HepG2 (cell line): Measurements from ENCODE around the gene TNRC18.

Experiments
- CTCF ChIP-seq: sonication (generic); formaldehyde crosslinking; IDR thresholded peaks from 2 replicates; pipeline ENCODE4 v1.5.0; 2020; ENCODE audit warnings: mild to moderate bottlenecking, missing genetic modification reagents, moderate library complexity
- EHMT2 ChIP-seq: fragments of 200-600 bp; sonication (generic); IDR thresholded peaks from 2 replicates; pipeline ENCODE4 v1.7.0; 2017; ENCODE audit warnings: antibody characterized with exemption, low read depth, low read length, borderline replicate concordance
- EZH2 ChIP-seq: conservative IDR thresholded peaks from 2 replicates; pipeline ENCODE4 v1.6.1; 2012; ENCODE audit warnings: mild to moderate bottlenecking, low read depth, low read length, moderate library complexity
- FOXP4 ChIP-seq: sonication (generic); formaldehyde crosslinking; IDR thresholded peaks from 2 replicates; pipeline ENCODE4 v1.4.0; 2020; ENCODE audit warnings: missing genetic modification reagents
- GLMP ChIP-seq: sonication (generic); formaldehyde crosslinking; IDR thresholded peaks from 2 replicates; pipeline ENCODE4 v1.9.0; 2021; ENCODE audit warnings: missing genetic modification reagents, mild to moderate bottlenecking, borderline replicate concordance
- PAX8 ChIP-seq: sonication (generic); formaldehyde crosslinking; IDR thresholded peaks from 2 replicates; pipeline ENCODE4 v1.8.0; 2022; ENCODE audit warnings: mild to moderate bottlenecking, missing genetic modification reagents, borderline replicate concordance
- ZBTB43 ChIP-seq: sonication (generic); formaldehyde crosslinking; conservative IDR thresholded peaks from 2 replicates; pipeline ENCODE4 v1.4.0; 2020; ENCODE audit warnings: missing genetic modification reagents
- ZFP36 ChIP-seq: fragments of 150-350 bp; IDR thresholded peaks from 2 replicates; pipeline ENCODE4 v1.6.1; 2018; ENCODE audit warnings: borderline replicate concordance, low read length, low read depth; ENCODE audit not compliant: partially characterized antibody
- ZNF143 ChIP-seq: sonication (generic); formaldehyde crosslinking; IDR thresholded peaks from 2 replicates; pipeline ENCODE4 v1.4.0; 2020; ENCODE audit warnings: missing genetic modification reagents
- ZNF331 ChIP-seq: sonication (generic); formaldehyde crosslinking; IDR thresholded peaks from 2 replicates; pipeline ENCODE4 v1.4.0; 2020; ENCODE audit warnings: missing genetic modification reagents
- ZNF510 ChIP-seq: sonication (generic); formaldehyde crosslinking; IDR thresholded peaks from 2 replicates; pipeline ENCODE4 v1.4.0; 2020; ENCODE audit warnings: low read depth, mild to moderate bottlenecking, missing genetic modification reagents
- ZNF512 ChIP-seq: sonication (generic); formaldehyde crosslinking; IDR thresholded peaks from 2 replicates; pipeline ENCODE4 v1.4.0; 2020; ENCODE audit warnings: mild to moderate bottlenecking, missing genetic modification reagents
- ZNF841 ChIP-seq: sonication (generic); formaldehyde crosslinking; IDR thresholded peaks from 2 replicates; pipeline ENCODE4 v1.8.1; 2023; ENCODE audit warnings: missing genetic modification reagents, borderline replicate concordance
- ZSCAN29 ChIP-seq: sonication (generic); formaldehyde crosslinking; conservative IDR thresholded peaks from 2 replicates; pipeline ENCODE4 v1.4.0; 2020; ENCODE audit warnings: mild to moderate bottlenecking, missing genetic modification reagents

GRCh38 chr7:5377816-5378215 is 45.8 kb downstream of the TNRC18 start:
- TF ChIP-seq ZNF512 (CRISPR knock-in tag): no peak
- TF ChIP-seq CTCF (CRISPR knock-in tag): no peak
- no peak for TF ChIP-seq ZNF510
- TF ChIP-seq ZNF841 (CRISPR knock-in tag): no peak
- no peak for TF ChIP-seq ZBTB43 (CRISPR knock-in tag)
- TF ChIP-seq GLMP (CRISPR knock-in tag): no peak
- TF ChIP-seq EHMT2: no peak
- no peak for TF ChIP-seq EZH2
- TF ChIP-seq PAX8: no peak
- no peak for TF ChIP-seq ZNF143
- TF ChIP-seq ZNF331: no peak
- no peak for TF ChIP-seq ZFP36
- TF ChIP-seq FOXP4 (CRISPR knock-in tag): no peak
- no peak for TF ChIP-seq ZSCAN29 (CRISPR knock-in tag)
